Endometrium (tissue), 2 donors: Measurements from ENCODE around the gene SUPT7L.
"Not testable (repeated sequence)": the region's sequence is repeated elsewhere in the genome, so short reads cannot be mapped to it uniquely, and the experiment has no call there.

Experiments used
- FAIRE-seq: peaks from 2 replicates; lab custom pipeline; 2012; peaks lifted over from hg19 to GRCh38; lab: Jason Lieb, UNC
- donor health status: control.
- donor health status: control.

Gene SUPT7L

GRCh38 chr2:27638037-27638637 lies 25.3 kb downstream of the SUPT7L start:
- FAIRE-seq: no peak

GRCh38 chr2:27636766-27637165 lies 26.6 kb downstream of the SUPT7L start:
- no peak for FAIRE-seq

- no peak for FAIRE-seq
Measured at GRCh38 chr2:27634291-27634690, 29.1 kb downstream of the SUPT7L start.

- not testable (repeated sequence) for FAIRE-seq
Measured at GRCh38 chr2:27630257-27630656, 33.2 kb downstream of the SUPT7L start.

GRCh38 chr2:27628767-27629709 lies 34.4 kb downstream of the SUPT7L start, which contains the start of the genes CCDC121 and GPN1:
TSS of gene CCDC121 (minus strand) at chr2:27629012. CDS start at chr2:27627799, 1,213 bp downstream.
TSS of gene GPN1 (plus strand) at chr2:27629050. CDS start at chr2:27629059, 9 bp downstream.
- FAIRE-seq: no peak

GRCh38 chr2:27627963-27628766 lies 35.2 kb downstream of the SUPT7L start:
- FAIRE-seq: no peak

- not testable (repeated sequence) for FAIRE-seq
Measured at GRCh38 chr2:27626921-27627320, 36.5 kb downstream of the SUPT7L start.

- FAIRE-seq: not testable (repeated sequence)
Measured at GRCh38 chr2:27626323-27626722, 37.1 kb downstream of the SUPT7L start.

- no peak for FAIRE-seq
Measured at GRCh38 chr2:27624943-27625342, 38.5 kb downstream of the SUPT7L start.

- FAIRE-seq: no peak
Measured at GRCh38 chr2:27622921-27623384, 40.5 kb downstream of the SUPT7L start.

GRCh38 chr2:27621524-27621923 lies 41.9 kb downstream of the SUPT7L start:
- FAIRE-seq: no peak

GRCh38 chr2:27615316-27615715 lies 48.1 kb downstream of the SUPT7L start:
- FAIRE-seq: no peak

GRCh38 chr2:27613985-27614384 lies 49.4 kb downstream of the SUPT7L start:
- no peak for FAIRE-seq

GRCh38 chr2:27606611-27607010 lies 56.8 kb downstream of the SUPT7L start:
- FAIRE-seq: no peak
